ENCODE measurements around the gene IPO8.
"Not testable (repeated sequence)": the region's sequence is repeated elsewhere in the genome, so short reads cannot be mapped to it uniquely, and the experiment has no call there.

GRCh38 chr12:30604302-30604701 is 91.4 kb downstream of the IPO8 start:
- TF ChIP-seq CTCF (conservative IDR thresholded peaks at IDR 0.05); EZH2 (IDR thresholded peaks at IDR 0.05; ENCODE audit: low read depth): not testable (repeated sequence)
